ENCODE results near the gene MBD4.
A peak's percentile ranks its signal among the peaks of the same experiment; 100 is the strongest.
"Not testable (repeated sequence)": the region's sequence is repeated elsewhere in the genome, so short reads cannot be mapped to it uniquely, and the experiment has no call there.

Gene MBD4

DNA sequence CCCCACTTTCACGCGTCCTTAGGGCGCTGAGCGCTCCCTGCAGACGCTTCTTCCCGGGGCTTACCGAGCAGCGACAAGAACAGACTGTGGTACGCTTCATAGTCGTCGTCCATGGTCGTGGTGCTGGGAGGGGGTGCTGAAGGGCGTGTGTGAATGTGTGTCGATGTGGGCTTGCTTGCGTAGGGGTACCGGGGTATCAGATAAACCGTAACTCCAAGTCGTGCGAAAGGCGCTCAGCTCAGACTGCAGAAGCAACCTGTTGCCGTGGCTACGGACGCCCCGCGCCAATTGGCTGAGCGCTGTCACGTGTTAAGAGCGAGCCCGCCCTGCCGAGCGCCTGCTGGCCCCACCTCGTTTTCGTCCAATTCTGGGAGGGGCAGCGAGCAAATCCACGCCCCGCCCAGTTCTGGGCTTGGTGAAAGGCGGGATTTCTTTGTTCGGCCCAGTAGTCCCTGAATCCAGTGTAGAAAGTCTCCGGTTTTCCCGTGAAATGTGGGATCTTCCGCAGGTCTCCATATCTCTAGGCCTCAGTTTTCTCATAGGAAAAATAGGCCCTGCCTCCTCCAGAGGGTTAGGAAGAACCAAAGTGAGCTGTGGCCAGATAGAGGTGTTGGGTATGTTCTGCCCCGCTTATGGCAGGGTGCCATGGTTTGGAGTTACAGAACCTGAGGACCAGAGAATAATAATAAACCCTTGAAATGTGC is 11.2 kb downstream of the MBD4 start, which contains the start of gene EFCAB12:
Gene EFCAB12 (minus strand): TSS at position 261 of the 704 bp plus-strand sequence. CDS start 148 bp downstream, at position 113.
- peak; percentile 84 for DNase-seq

GRCh38 chr3:129428007-129428375 is 11.8 kb downstream of the MBD4 start:
- no peak for DNase-seq

GRCh38 chr3:129425619-129426018 is 14.1 kb downstream of the MBD4 start:
- no peak for DNase-seq

DNA sequence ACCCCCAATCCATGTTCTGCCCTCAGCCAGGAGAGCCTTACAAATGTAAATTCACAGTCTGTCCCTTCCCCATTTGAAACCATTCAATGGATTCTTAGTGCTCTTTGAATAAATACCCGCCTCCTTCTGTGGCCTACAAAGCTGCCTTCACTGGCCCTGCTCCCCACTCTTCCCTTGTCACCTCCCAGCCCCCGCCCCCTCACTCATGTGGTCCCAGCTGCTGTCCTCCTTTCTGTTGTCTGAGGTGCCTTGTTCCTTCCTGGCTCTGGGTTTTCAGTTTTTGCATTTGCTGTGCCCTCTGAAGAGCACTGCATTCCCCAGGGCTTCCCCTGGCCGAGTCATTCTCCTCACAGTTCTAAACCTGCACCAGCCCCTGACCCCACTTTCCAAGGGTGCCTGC is 14.5 kb downstream of the MBD4 start:
- no peak for DNase-seq

GRCh38 chr3:129424185-129424841 is 15.4 kb downstream of the MBD4 start:
- DNase-seq: no peak

DNA sequence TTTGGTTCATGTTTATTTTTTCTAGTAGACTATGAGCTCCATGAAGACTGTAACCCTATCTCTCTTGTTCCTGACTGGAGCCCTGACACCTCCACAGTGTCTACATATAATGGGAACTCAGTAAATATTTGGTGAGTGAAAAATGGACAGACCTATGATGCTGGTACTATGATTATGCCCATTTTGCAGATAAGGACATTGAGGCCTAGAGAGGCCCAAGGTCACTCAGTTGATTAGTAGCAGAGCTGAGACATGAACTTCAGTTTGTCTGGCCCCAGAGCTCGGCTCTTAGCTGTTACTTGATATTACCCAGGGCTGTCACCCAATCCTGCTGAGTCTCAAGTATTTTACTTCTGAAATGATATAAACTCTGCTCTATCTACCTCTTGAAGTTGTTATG is 16.9 kb downstream of the MBD4 start:
- DNase-seq: no peak

GRCh38 chr3:129421988-129422745 is 17.6 kb downstream of the MBD4 start:
- no peak for DNase-seq

DNA sequence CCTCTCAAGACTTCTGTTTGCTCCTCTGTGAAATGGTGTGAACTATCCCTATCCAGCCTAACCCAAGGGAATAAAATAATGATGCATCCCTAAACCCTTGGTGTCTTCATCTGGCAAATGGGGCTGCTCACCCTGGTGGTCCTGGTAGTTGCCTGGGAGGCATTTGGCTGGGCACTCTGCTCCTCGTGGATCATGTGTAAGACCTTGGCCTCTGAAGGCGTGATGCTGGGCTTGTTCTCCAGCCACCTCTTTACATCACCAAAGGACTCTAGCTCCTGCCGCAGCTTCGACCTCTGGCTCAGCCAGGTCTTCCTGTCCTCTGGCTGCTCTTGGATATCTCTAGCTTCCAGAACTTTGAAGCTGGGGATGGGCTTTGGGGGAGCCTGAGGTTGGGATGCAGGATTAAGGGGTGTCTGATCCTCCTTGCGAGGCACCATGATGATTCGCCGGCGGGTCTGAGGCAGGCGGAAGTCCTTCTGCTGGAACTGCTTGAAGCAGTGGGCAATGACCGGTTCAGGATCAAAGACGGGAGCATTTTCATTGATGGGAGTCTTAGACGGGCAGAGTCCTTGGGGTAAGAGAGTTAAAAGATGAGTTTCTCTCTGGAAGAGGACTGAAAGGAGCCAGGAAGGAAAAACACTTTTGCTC is 18.4 kb downstream of the MBD4 start:
- DNase-seq: no peak

GRCh38 chr3:129419476-129419875 is 20.3 kb downstream of the MBD4 start:
- DNase-seq: no peak

DNA sequence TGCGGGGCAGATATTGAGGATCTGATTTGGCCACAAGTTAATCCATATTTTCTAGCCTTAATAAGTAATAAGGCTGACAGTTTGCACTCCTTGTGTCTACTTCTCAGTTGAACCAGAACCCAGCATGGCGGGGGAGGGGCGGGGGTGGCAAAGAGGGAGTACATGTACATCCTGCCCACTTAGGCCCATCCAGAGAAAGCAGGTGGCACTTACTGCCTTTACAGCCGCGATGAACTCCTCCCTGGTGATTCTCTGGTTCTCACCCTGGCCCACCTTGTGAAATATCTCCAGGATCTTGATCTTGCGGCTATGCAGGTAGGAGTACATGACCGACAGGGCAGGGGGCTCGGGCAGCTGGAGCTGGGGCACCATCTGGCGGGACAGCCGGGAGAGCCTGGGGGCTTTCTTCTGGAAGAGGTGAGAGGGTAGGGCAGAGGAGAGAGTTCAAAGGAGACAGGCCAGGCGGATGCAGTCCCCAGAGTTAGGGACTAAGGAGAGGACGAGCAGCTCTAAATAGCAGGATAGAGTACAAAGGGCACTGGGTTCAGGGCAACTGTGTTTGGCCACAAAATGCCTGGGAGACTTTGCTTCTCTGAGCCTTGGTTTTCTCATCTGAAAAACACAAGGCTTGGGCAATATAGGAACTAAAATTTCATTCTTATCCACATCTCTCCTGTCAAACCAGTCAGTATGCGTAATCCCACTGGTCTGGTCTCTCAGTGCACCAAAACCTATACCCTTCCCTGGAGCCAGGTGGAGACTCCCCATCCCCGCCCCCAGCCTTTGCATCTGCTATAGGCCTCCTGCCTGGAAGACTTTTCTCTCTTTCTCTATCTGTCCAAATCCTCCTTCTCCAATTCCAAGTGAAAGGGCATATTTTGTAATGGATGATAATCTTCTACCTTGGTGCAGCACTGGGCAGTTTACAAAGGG is 21.4 kb downstream of the MBD4 start:
- DNase-seq: no peak

DNA sequence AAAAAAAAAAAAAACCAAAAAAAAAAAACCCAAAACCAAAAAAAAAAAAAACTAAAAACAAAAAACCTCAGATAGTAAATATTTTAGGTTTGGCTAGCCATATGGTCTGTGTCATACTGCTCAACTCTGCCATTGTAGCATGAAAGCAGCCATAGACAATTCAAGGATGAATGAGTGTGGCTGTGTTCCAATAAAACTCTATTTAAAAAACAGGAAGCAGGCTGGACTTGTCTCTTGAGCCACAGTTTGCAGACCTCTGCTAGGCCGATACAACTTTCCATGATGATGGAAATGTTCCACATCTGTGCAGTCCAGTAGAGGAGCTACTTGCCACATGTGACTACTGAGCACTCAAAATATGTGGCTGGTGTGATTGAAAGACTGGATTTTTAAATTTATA is 22.4 kb downstream of the MBD4 start:
- DNase-seq: no peak

- no peak for DNase-seq
Observed at GRCh38 chr3:129416415-129416814, 23.3 kb downstream of the MBD4 start.

- DNase-seq: no peak
Observed at GRCh38 chr3:129415830-129416229, 23.9 kb downstream of the MBD4 start.

DNA sequence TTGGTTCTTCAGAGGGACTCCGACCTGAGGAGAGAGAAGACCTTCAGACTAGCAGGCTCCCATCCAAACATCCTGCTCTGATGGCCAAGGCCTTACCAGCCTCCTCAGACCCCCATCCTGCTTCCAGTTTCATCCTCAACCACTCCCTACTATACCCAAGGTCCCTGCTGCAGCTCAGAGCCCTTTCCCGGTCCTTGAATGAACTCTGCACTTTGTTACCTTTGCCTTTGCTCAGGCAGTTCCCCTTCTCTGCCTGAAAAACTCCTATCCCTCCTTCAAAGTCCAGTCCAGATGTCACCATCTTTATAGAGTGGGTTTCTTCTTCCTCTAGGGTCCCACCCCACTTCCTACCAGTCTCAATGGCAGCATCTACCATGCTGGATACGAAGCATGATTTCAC is 24.4 kb downstream of the MBD4 start:
- DNase-seq: no peak

- DNase-seq: no peak
Observed at GRCh38 chr3:129413687-129414506, 25.9 kb downstream of the MBD4 start.

DNA sequence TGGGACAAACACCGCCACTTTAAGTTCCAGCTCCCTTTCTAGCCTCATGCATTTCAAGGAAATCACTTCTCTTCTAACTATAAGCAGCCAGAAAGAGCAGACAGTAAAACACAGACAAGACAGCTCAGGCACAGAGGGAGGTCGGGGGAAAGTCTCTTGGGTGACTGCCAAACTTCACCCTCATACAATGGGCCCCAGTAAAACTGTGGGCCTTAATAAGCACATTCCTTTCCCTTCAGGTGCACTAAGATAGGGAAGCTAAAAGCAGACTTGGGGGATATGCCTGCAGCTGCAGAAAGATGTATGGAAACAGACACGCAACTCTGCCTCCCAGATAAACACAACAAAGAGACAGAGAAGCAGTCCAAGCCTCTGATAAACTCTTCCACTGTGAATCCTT is 26.5 kb downstream of the MBD4 start:
- not testable (repeated sequence) for DNase-seq

DNA sequence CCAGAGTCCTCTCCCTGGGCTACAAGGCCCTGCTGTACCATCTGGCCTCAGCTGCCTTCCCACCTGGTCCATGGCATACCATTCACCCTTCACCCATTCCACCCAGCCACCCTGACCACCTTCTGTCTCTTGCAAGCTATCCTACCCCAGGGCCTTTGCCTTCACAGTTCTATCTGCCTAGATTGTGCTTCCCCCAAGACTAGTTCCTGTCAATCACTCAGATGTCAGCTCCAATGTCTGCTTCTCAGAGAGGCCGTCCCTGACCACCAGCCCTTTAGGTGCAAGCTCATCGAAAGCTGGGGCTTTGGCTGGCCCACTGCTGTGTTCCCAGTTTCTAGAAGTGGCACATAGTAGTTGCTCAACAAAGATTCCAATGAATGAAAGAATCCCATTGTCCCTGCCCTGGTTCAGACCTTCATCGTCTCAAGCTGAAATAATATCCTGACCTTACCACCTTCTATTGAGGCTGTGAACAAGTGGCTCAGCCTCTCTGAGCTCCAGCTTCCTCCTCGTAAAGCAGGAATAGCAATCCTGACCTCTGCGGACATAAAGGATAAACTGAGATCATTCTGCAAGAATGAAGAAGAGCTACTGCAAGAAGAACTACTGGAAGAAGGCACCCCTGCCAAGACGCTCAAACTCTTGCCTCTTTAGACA is 27.1 kb downstream of the MBD4 start:
- no peak for DNase-seq

GRCh38 chr3:129410971-129411370 is 28.8 kb downstream of the MBD4 start:
- DNase-seq: no peak

- DNase-seq: no peak
Observed at GRCh38 chr3:129409541-129409940, 30.2 kb downstream of the MBD4 start.

DNA sequence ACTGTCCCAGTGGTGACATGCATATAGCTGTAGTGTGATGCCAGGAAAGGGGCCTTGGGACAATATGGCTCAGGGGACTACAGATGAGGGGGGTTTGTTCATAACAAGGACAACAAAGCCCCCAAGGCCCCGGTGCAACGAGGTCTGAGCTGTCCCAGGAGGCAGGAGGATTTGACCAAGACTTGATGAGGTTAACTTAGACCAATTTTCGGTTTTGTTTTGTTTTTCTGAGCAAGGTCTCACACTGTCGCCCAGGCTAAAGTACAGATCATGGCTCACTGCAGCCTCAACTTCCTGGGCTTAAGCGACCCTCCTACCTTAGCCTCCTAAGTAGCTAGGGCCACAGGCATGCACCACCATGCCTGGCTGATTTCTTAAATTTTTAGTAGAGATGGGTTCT is 35.1 kb downstream of the MBD4 start:
- no peak for DNase-seq

- no peak for DNase-seq
Observed at GRCh38 chr3:129404130-129404529, 35.6 kb downstream of the MBD4 start.
